Osteoblast (primary cell): ENCODE measurements around the gene SLFN14. TPM values are rescaled to one million over a fixed set of nuclear protein-coding genes. Genes with fewer than 3 reads are reported as not detected.
A peak's percentile ranks its signal among the peaks of the same experiment; 100 is the strongest.
"Not testable (repeated sequence)": the region's sequence is repeated elsewhere in the genome, so short reads cannot be mapped to it uniquely, and the experiment has no call there.

Experiments
- DNase-seq: peaks from one replicate; pipeline ENCODE4 v3.0.0; 2011; ENCODE audit warnings: low spot score, mixed read lengths; ENCODE audit not compliant: insufficient read length; ENCODE audit errors: missing footprints
- H2AFZ ChIP-seq: 2 replicates; pipeline ENCODE4 v1.6.0; 2011; ENCODE audit warnings: mild to moderate bottlenecking, low read length
- H3K27ac ChIP-seq: 2 replicates; pipeline ENCODE4 v1.5.1; 2011; ENCODE audit warnings: mild to moderate bottlenecking, low read depth, low read length, moderate library complexity
- H3K27me3 ChIP-seq: 2 replicates; pipeline ENCODE4 v1.6.0; 2012; ENCODE audit warnings: mild to moderate bottlenecking, control low read depth, inconsistent platforms, low read length, moderate library complexity; ENCODE audit not compliant: insufficient read depth
- H3K36me3 ChIP-seq: 2 replicates; pipeline ENCODE4 v1.5.1; 2011; ENCODE audit warnings: mild to moderate bottlenecking, low read length, control low read depth, moderate library complexity; ENCODE audit not compliant: insufficient read depth
- H3K4me1 ChIP-seq: 2 replicates; pipeline ENCODE4 v1.5.1; 2011; ENCODE audit warnings: mild to moderate bottlenecking, low read length, control low read depth, moderate library complexity; ENCODE audit not compliant: insufficient read depth
- H3K4me2 ChIP-seq: 2 replicates; pipeline ENCODE4 v1.6.0; 2011; ENCODE audit warnings: mild to moderate bottlenecking, low read length; ENCODE audit not compliant: insufficient read depth
- H3K4me3 ChIP-seq: fragments of 200-600 bp; sonication (generic); 3 replicates; pipeline ENCODE4 v1.5.1; 2012; ENCODE audit warnings: mild to moderate bottlenecking, low read length, inconsistent platforms; ENCODE audit not compliant: insufficient read depth
- H3K79me2 ChIP-seq: 2 replicates; pipeline ENCODE4 v1.6.0; 2012; ENCODE audit warnings: mild to moderate bottlenecking, low read length, control low read depth, inconsistent platforms; ENCODE audit not compliant: insufficient read depth
- H3K9me3 ChIP-seq: 2 replicates; pipeline ENCODE4 v1.5.1; 2011; ENCODE audit warnings: low read depth, low read length, control low read depth
- H4K20me1 ChIP-seq: 2 replicates; pipeline ENCODE4 v1.6.0; 2012; ENCODE audit warnings: mild to moderate bottlenecking, low read length, control low read depth; ENCODE audit not compliant: insufficient read depth
- total RNA-seq: library from RNA; depleted of rRNA; stranded (reverse); fragments of >200 nt; gene quantifications from 2 replicates; pipeline ENCODE4 v1.2.3, GENCODE V29; 2012
- TF ChIP-seq, protein P1 (sequence below): IDR thresholded peaks from 2 replicates; pipeline ENCODE4 v1.5.1; 2011; ENCODE audit warnings: mild to moderate bottlenecking, low read depth, low read length, moderate library complexity; ENCODE audit errors: extremely low read depth

SLFN14 gene
- total RNA-seq, 1 donor = under 0.01 TPM

DNA sequence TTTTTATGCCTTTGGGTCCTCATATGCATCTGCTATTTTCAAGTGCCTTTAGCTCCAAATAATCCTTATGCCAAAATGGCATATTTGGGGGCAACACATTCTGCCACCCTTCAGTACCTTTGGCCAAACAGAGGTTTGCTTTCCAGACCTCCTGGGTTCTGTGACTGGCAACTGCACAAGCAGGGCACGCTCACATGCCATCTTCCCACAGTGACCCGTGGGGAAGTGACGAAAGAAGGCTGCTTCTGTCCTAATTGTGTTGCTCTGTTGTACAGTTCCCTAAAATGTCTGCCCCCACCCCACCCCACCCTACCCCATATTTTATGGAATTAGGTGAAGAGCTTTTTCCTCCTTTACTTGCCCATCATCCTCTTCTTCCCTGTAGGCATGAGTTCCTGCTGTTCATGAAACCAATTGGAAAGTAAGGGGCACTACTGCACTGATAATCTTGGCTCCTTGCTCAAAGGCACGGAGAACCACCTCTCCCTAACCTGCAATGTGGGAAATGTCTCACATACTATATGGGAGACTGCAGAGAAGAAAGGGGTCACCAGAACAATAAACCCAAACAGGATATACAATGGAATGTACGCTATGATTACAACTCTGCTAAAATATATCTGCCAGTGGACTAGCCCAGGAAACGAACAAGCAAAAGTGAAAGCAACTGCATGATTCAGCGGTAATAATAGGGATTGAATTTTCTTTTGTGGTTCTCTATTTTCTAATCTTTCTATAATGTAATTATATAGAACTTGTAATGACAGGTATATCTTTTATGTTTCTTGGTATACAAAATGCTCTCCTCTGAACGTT lies 19.8 kb downstream of the SLFN14 start:
- Histone ChIP-seq H4K20me1 (no peaks in the 10 kb centered on the region), H3K79me2 (no peaks in the 10 kb centered on the region), H2AFZ (peak overlapping the region; percentile 98), H3K27ac (peak overlapping the region; percentile 62), H3K27me3 (no peaks in the 10 kb centered on the region), H3K4me3 (peak overlapping the region; percentile 79), H3K9me3 (no peaks in the 10 kb centered on the region), H3K4me2 (peak overlapping the region; percentile 96), H3K36me3 (no peaks in the 10 kb centered on the region), H3K4me1 (peaks cover 8% of the 10 kb centered on the region)
- TF ChIP-seq, protein P1, sequence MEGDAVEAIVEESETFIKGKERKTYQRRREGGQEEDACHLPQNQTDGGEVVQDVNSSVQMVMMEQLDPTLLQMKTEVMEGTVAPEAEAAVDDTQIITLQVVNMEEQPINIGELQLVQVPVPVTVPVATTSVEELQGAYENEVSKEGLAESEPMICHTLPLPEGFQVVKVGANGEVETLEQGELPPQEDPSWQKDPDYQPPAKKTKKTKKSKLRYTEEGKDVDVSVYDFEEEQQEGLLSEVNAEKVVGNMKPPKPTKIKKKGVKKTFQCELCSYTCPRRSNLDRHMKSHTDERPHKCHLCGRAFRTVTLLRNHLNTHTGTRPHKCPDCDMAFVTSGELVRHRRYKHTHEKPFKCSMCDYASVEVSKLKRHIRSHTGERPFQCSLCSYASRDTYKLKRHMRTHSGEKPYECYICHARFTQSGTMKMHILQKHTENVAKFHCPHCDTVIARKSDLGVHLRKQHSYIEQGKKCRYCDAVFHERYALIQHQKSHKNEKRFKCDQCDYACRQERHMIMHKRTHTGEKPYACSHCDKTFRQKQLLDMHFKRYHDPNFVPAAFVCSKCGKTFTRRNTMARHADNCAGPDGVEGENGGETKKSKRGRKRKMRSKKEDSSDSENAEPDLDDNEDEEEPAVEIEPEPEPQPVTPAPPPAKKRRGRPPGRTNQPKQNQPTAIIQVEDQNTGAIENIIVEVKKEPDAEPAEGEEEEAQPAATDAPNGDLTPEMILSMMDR = no peak
- DNase-seq = peak; percentile 62

DNA sequence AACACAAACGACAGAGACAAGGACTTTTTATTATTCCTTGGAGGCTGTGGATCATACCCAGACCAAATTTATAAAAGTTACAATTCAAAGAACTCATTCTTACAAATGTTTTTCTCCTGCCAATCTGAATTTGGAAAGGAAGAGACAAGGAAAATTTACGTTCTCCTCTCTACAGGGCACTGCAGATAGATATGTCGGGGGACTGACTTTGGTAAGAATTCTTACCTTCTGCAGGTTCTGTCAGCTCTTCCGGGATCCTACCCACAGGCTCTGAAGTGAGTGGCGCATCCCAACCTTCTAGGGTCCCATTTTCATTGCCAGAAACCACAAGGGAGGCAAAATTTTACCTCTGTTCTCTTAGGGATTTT lies 21.0 kb downstream of the SLFN14 start:
- peak overlapping the region; percentile 92 for H2AFZ ChIP-seq
- no peak overlapping the region for H3K27ac ChIP-seq
- H3K4me2 ChIP-seq = peak overlapping the region; percentile 65
- TF ChIP-seq, protein P1 = peak; percentile 3
- peak overlapping the region; percentile 40 for H3K4me3 ChIP-seq
- H3K4me1 ChIP-seq = peaks cover 8% of the 10 kb centered on the region
- no peaks in the 10 kb centered on the region for H3K27me3 ChIP-seq
- H3K9me3 ChIP-seq = no peaks in the 10 kb centered on the region
- H3K79me2 ChIP-seq = no peaks in the 10 kb centered on the region
- H4K20me1 ChIP-seq = no peaks in the 10 kb centered on the region
- no peaks in the 10 kb centered on the region for H3K36me3 ChIP-seq
- no peak for DNase-seq

DNA sequence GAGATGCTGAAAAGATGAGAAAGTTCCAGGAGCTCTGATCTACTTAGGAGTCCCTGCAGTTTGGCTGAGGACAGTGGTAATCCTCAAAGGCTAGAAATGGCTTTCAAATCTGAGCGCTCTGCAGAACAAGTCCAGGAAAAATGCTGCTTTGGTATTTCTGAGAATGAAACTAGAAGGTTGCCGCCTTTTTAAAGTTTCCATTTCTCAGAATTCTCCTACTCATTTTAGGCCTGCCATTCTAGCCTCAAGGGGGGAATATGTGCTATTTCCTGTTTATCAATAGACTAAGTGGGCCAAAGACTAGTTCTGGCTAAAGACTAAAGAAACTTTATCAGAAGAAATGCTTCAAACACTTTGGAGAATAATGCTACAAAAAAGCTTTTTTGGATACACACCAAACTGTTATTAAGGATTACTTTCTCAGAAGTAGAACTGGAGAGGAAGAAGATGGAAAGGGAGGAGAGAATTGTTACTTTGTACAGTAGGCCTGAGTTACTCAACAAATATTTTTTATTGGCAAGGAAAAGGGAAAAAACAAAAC lies 22.9 kb downstream of the SLFN14 start, which contains the start of gene SLFN12L:
Gene SLFN12L (minus strand): TSS at position 78 of the 541 bp plus-strand sequence. CDS start 15,314 bp downstream, outside the sequence.
- Histone ChIP-seq H3K9me3 (no peaks in the 10 kb centered on the region), H3K27ac (no peak within 1 kb of the TSS), H4K20me1 (no peaks in the 10 kb centered on the region), H3K79me2 (no peaks in the 10 kb centered on the region), H2AFZ (no peak within 1 kb of the TSS), H3K4me3 (no peak within 1 kb of the TSS), H3K4me1 (peaks cover 8% of the 10 kb centered on the region), H3K4me2 (no peak within 1 kb of the TSS), H3K27me3 (no peaks in the 10 kb centered on the region), H3K36me3 (no peaks in the 10 kb centered on the region)
- DNase-seq = peak; percentile 41
- TF ChIP-seq, protein P1 = no peak

DNA sequence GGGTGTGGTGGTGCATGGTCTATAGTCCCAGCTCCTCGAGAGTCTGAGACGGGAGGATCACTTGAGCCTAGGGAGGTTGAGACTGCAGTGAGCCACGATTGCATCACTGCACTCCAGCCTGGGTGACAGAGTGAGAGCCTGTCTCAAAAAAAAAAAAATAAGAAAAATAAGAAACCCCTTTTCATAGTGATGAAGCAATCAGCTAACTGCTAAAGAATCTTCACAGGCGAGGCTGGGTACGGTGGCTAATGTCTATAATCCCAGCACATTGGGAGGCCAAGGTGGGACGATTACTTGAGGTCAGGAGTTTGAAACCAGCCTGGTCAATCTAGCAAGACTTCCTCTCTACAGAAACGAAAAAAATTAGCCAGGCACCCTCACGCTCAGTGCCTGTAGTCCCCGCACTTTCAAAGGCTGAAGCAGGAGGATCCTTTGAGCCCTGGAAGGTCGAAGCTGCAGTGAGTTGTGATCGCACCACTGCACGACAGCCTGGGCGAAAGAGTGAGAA lies 23.9 kb downstream of the SLFN14 start:
- Histone ChIP-seq H3K27me3 (no peaks in the 10 kb centered on the region), H4K20me1 (no peaks in the 10 kb centered on the region), H2AFZ (no peak overlapping the region), H3K4me2 (no peak overlapping the region), H3K36me3 (no peaks in the 10 kb centered on the region), H3K4me1 (peaks cover 8% of the 10 kb centered on the region), H3K79me2 (no peaks in the 10 kb centered on the region), H3K27ac (no peak overlapping the region), H3K9me3 (no peaks in the 10 kb centered on the region), H3K4me3 (no peak overlapping the region)
- TF ChIP-seq, protein P1 = no peak
- DNase-seq = no peak

DNA sequence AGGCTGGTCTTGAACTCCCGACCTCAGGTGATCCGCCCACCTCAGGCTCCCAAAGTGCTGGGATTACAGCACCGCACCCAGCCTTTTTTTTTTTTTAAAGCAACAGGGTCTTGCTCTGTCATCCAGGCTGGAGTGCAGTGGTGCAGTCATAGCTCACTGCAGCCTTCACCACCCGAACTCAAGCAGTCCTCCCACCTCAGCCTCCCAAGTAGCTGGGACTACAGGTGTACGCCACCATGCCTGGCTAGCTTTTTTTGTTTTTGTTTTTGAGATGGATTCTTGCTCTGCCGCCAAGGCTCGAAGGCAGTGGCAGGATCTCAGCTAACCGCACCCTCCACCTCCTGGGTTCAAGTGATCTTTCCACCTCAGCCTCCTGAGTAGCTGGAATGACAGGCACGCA lies 25.2 kb downstream of the SLFN14 start:
- H3K27ac ChIP-seq, H3K27me3 ChIP-seq, H3K4me3 ChIP-seq, H3K36me3 ChIP-seq, DNase-seq, H3K79me2 ChIP-seq, H3K4me1 ChIP-seq, H3K9me3 ChIP-seq, H2AFZ ChIP-seq, H4K20me1 ChIP-seq, H3K4me2 ChIP-seq: not testable (repeated sequence)
